HG03520 (cell line): ENCODE results near the gene TMEM60.
A peak's percentile ranks its signal among the peaks of the same experiment; 100 is the strongest.

Experiments used
- ATAC-seq: cut with Tn5 transposase; IDR thresholded peaks from one replicate; pipeline ENCODE4 v1.9.1; 2021; ENCODE audit warnings: mild to moderate bottlenecking, moderate library complexity; ENCODE audit not compliant: unreplicated experiment

Gene TMEM60

GRCh38 chr7:77778535-77778934 lies 19.7 kb downstream of the TMEM60 start:
- no peak for ATAC-seq

GRCh38 chr7:77771901-77772300 lies 26.3 kb downstream of the TMEM60 start:
- no peak for ATAC-seq

- no peak for ATAC-seq
Observed at GRCh38 chr7:77770316-77770715, 27.9 kb downstream of the TMEM60 start.

GRCh38 chr7:77766801-77767605 lies 31.2 kb downstream of the TMEM60 start:
- ATAC-seq, result no peak

- ATAC-seq, result no peak
Observed at GRCh38 chr7:77765906-77766800, 32.1 kb downstream of the TMEM60 start.

- no peak for ATAC-seq
Observed at GRCh38 chr7:77765481-77765880, 32.8 kb downstream of the TMEM60 start.

DNA sequence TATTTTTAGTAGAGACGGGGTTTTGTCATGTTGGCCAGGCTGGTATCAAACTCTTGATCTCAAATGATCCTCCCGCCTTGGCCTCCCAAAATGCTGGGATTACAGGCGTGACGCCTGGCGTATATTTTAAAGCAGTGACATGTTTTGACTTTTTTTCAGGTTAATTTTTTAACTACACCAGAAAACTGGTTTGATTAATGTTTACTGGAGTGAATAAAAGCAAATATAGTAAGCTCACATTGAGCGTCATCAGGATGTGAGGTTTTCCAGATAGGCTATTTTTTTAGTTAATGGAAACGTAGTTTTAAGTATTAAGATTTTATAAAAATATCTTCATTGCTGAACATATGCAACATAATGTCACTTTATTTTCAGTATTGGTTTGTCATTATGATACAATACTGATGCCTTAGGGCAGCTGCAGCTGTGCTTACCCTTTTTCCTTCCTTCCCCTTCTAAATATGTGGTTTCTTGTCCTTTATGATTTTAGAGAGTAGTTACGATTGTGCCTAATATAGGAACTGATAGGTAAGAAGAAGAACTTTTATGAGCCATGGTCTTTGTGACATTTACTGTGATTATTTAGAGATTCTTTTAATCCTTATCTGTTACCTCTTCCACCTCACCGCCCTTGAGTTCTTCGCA lies 37.3 kb downstream of the TMEM60 start:
- ATAC-seq, result no peak

DNA sequence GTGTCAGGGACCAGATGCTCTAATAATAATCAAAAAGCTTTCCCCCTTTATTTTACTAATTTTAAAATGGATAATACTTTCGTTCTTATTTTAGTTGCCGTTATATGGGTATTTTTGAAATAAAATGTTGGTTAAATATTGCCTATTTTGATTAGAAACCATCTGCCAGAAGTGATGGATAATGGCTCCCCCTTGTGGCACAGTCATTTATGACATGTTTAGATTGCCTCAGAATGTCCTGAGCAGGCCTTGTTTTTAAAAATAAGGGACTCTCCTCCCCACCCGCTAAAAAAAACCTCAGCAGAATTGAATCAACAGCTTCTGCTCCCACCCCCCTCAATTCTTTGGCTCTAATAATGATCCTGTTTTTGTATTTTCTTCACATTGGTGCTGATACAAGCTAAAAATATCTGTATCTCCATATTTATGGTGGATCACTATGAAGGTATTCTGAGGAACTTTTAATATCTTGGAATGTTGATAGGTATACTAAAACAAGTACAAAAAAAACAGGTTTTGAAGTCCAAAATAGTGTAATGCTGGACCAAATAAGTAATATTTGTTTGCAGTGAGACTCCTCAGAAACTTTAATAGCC lies 38.8 kb downstream of the TMEM60 start:
- ATAC-seq, result no peak

GRCh38 chr7:77757589-77757988 lies 40.6 kb downstream of the TMEM60 start:
- peak; percentile 90 for ATAC-seq

GRCh38 chr7:77753173-77753572 lies 45.1 kb downstream of the TMEM60 start:
- ATAC-seq, result no peak

DNA sequence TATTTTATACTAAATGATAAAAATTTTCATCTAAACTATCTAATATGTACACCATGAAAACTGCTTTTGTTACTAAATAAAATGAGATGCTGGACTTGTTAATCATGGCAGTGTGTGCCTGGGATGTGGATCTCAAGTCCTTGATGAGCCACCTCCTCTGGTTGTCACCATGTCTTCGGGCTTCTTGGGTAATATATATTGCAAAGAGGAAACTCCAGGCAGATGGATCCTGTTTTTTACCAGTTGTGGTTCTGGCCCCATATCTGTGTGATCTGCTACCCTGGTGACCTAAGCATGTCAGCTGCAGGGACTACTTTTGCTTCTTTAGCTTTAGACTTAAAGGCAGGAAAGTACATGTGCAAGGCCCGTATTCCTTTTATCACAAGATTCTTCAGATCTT lies 46.2 kb downstream of the TMEM60 start:
- ATAC-seq, result no peak

GRCh38 chr7:77747718-77748117 lies 50.5 kb downstream of the TMEM60 start:
- no peak for ATAC-seq

- no peak for ATAC-seq
Observed at GRCh38 chr7:77747178-77747577, 51.1 kb downstream of the TMEM60 start.

DNA sequence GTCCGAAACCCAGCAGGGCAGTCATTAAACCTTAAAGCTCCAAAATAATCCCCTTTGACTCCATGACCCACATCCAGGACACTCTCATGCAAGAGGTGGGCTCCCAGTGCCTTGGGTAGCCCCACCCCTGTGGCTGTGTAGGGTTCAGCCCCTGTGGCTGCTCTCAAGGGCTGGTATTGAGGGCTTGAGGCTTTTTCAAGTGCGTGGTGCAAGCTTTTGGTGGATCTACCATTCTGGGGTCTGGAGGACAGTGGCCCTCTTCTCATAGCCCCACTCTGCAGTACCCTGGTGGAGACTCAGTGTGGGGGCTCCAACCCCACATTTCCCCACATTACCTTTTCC lies 51.4 kb downstream of the TMEM60 start:
- no peak for ATAC-seq

GRCh38 chr7:77746164-77746823 lies 51.9 kb downstream of the TMEM60 start:
- ATAC-seq, result no peak

DNA sequence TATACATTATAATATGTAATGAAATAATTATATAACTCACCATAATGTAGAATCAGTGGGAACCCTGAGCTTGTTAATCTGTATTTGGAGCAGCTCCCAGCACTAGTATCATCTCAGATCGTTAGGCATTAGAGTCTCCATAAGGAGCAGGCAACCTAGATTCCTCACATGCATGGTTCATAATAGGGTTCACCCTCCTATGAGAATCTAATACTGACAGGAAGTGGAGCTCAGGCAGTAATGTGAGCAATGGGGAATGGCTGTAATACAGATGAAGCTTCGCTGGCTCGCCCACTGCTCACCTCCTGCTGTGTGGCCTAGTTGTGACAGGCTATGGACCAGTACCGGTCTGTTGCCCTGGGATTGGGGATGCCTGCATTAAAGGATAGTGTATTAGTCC lies 52.5 kb downstream of the TMEM60 start:
- ATAC-seq, result no peak
